Measurements from ENCODE around the gene MAGEB6B.
"Not testable (repeated sequence)": the region's sequence is repeated elsewhere in the genome, so short reads cannot be mapped to it uniquely, and the experiment has no call there.

Gene MAGEB6B, protein sequence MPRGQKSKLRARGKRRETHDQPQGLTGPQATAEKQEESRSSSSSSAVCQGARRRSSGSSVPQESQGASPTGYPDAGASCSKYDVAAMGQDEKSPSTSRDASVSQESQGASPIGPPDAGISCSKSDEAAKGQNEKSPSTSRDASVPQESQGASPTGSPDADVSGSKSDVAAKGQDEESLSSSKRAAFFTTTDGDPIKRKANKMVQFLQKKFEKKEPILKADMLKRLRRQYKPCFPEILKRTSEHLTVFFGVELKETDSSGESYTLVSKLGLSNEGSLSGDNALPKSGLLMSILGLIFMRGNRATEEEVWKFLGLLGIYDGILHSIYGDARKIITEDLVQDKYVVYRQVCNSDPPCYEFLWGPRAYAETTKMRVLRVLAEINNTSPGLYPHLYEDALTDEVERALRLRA

DNA sequence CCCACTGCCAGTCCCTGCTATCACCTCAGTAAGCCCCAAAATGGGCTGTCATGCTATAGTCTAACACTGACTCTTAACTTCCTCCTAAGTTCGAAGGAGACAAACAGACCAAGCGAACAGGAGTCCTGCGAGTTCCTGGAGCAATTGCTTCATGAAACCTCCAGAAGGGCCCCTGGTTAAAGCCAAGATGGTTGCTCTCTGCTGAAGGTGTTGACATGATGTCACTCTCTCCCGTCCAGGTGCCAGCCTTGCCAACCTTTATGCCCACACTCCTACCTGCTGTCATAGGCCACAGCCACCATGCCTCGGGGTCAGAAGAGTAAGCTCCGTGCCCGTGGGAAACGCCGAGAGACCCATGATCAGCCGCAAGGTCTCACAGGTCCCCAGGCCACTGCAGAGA, at the start of gene MAGEB6B:
Gene MAGEB6B (plus strand): TSS at position 301 of the 400 bp plus-strand sequence. CDS start 0 bp downstream, at position 301.
- Mint-ChIP-seq H3K9me3 (peaks cover 2% of the 10 kb centered on the region), H3K36me3 (no peaks in the 10 kb centered on the region), H3K4me3 (no peak within 1 kb of the TSS), H3K4me1 (no peaks in the 10 kb centered on the region), H3K27ac (no peak within 1 kb of the TSS), H3K27me3 (no peaks in the 10 kb centered on the region)
- DNase-seq = no peak
- CTCF ChIA-PET = no interaction called here

DNA sequence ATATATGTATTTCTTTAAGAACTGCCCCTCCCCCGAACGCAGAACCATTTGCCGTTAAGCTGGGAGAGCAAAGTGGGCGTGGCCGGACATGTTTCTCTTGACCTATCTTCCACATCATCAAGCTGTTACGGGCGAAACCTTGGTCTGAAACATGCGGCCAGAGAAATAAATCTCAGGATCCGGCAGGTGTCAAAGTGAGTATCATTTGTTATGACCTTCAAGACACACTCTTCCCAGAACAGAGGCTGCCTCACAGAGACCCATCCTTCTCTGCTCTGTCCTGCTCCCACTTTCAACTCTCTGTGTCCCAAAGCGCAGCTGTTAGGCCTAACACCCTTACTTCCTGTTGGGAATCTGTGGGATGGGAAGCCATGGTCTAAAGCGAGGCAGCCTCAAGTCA, 22.1 kb upstream of the MAGEB6B start, which contains the start of gene MAGEB18:
Gene MAGEB18 (plus strand): TSS at position 70 of the 400 bp plus-strand sequence. CDS start 643 bp downstream, outside the sequence.
- Mint-ChIP-seq H3K36me3 (no peaks in the 10 kb centered on the region), H3K27me3 (no peaks in the 10 kb centered on the region), H3K9me3 (peaks cover 3% of the 10 kb centered on the region), H3K4me3 (no peak within 1 kb of the TSS), H3K27ac (no peak within 1 kb of the TSS), H3K4me1 (no peaks in the 10 kb centered on the region)
- DNase-seq = no peak
- CTCF ChIA-PET = no interaction called here

DNA sequence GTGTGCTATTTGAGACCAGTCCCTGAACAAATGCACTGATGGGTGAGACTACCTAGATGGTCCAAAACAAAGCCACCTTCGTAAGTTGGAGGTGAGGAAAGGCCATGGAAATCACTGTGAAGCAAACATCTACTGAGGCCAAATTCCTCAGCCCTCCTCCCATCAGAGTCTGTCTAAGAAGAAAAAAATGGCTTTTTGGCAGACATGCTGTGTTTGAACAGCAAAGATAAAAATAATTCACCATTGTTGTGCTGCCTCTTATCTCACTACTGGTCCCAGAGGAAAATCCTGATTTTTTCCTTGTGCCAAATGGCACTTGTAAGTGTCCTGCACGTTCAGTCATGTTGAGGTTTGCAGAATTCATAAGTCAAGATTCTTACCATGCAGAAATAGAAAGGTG, 14.4 kb upstream of the MAGEB6B start:
- no peaks in the 10 kb centered on the region for H3K36me3 Mint-ChIP-seq
- H3K27me3 Mint-ChIP-seq = no peaks in the 10 kb centered on the region
- DNase-seq = no peak
- no peaks in the 10 kb centered on the region for H3K9me3 Mint-ChIP-seq
- no peaks in the 10 kb centered on the region for H3K4me1 Mint-ChIP-seq
- H3K4me3 Mint-ChIP-seq = no peak overlapping the region
- CTCF ChIA-PET = no interaction called here
- no peak overlapping the region for H3K27ac Mint-ChIP-seq

DNA sequence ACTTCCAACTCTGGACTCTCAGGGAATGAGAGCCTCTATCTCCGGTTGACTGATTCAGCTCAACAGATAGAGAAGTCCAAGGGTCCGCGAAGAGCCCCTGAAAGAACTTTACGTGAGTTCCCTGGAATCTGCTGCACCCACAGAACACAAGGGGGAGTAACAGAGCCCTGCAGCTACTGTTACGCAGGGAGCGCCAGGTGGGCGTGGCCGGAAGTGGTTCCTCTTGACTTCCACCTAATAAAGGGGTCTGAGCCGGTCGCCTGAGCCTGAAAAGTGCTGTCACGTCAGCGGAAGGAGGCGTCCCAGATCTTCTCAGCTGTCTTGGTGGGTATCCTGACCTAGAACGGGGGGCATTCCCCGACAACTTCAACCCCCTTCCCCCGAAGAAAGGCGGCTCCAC, 31.8 kb downstream of the MAGEB6B start, which contains the start of gene MAGEB6:
Gene MAGEB6 (plus strand): TSS at position 237 of the 400 bp plus-strand sequence. CDS start 1,407 bp downstream, outside the sequence.
- H3K4me3 Mint-ChIP-seq = no peak within 1 kb of the TSS
- CTCF ChIA-PET = no interaction called here
- no peak for DNase-seq
- H3K4me1 Mint-ChIP-seq = no peaks in the 10 kb centered on the region
- no peak within 1 kb of the TSS for H3K27ac Mint-ChIP-seq
- no peaks in the 10 kb centered on the region for H3K27me3 Mint-ChIP-seq
- peaks cover 1% of the 10 kb centered on the region for H3K9me3 Mint-ChIP-seq
- H3K36me3 Mint-ChIP-seq = no peaks in the 10 kb centered on the region

DNA sequence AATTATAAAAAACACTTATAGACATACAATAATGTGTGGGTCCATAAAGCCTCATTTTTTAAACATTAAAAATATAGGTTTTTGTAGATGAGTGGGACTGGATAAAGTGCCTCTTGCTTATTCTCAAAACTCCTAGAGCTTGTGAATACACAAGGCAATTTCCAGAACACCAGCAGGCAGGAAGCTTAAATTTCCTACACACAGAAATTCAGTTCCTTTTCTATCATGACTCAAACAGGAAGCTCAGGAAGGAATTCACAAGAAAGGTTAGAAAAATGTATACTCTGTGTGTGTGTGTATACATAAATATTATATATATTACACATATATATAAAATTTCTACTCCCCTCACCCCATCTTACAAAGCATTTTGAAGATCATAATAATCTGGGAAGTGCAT, 43.2 kb downstream of the MAGEB6B start:
- Mint-ChIP-seq H3K27ac (no peak overlapping the region), H3K4me1 (no peaks in the 10 kb centered on the region), H3K4me3 (no peak overlapping the region), H3K27me3 (no peaks in the 10 kb centered on the region), H3K9me3 (peaks cover 7% of the 10 kb centered on the region), H3K36me3 (no peaks in the 10 kb centered on the region)
- no peak for DNase-seq
- CTCF ChIA-PET = no interaction called here

DNA sequence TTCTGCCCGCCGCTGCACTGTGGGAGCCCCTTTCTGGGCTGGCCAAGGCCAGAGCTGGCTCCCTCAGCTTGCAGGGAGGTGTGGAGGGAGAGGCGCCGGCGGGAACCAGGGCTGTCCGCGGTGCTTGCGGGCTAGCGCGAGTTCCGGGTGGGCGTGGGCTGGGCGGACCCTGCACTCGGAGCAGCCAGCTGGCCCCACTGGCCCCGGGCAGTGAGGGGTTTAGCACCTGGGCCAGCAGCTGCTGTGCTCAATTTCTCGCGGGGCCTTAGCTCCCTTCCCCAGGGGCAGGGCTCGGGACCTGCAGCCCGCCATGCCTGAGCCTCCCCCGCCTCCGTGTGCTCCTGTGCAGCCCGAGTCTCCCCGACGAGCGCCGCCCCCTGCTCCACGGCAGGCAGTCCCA, 44.3 kb downstream of the MAGEB6B start:
- H3K9me3 Mint-ChIP-seq, H3K4me1 Mint-ChIP-seq, H3K36me3 Mint-ChIP-seq, H3K27me3 Mint-ChIP-seq, H3K4me3 Mint-ChIP-seq, H3K27ac Mint-ChIP-seq, DNase-seq, CTCF ChIA-PET: not testable (repeated sequence)

DNA sequence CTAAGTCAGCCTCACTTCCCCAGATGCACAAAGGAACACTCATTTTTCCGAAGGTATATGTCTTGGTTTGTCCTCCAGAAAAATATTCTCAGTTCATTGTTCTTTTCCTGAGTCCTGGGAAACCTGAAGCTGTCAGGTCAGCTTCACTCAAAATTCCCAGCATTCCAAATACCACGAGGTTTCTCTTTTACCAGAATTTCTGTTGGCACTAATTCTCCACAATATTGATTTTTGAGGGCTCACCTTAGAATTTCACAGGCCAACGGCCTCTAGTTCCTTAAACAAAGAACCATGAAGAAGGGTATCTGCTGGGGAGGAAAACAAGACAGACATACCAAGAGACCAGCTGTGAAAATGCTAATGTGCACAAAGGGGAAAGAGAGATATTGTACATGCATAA, 47.6 kb downstream of the MAGEB6B start:
- CTCF ChIA-PET = no interaction called here
- Mint-ChIP-seq H3K27me3 (no peaks in the 10 kb centered on the region), H3K27ac (no peak overlapping the region), H3K4me3 (no peak overlapping the region), H3K36me3 (no peaks in the 10 kb centered on the region), H3K4me1 (no peaks in the 10 kb centered on the region), H3K9me3 (peaks cover 5% of the 10 kb centered on the region)
- no peak for DNase-seq
